K562 (cell line): ENCODE measurements around the gene RGS14. TPM values are rescaled to one million over a fixed set of nuclear protein-coding genes. Genes with fewer than 3 reads are reported as not detected.

Source experiments
- ARID4B ChIP-seq: sonication (generic); formaldehyde crosslinking; IDR thresholded peaks from 2 replicates; pipeline ENCODE4 v1.8.0; 2022; ENCODE audit warnings: mild to moderate bottlenecking, missing genetic modification reagents
- CREB3 ChIP-seq: fragments of 450-650 bp; conservative IDR thresholded peaks from 2 replicates; pipeline ENCODE4 v1.6.1; 2016; ENCODE audit warnings: missing genetic modification characterization, low read depth, mild to moderate bottlenecking, missing compliant biosample characterization, moderate library complexity
- DNMT1 ChIP-seq: fragments of 450-650 bp; IDR thresholded peaks from 2 replicates; pipeline ENCODE4 v1.6.1; 2016; ENCODE audit warnings: antibody characterized with exemption, mild to moderate bottlenecking
- FOXA3 ChIP-seq, 2 experiments: fragments of 450-650 bp in 1 of 2; sonication (generic) in 1 of 2; formaldehyde crosslinking; IDR thresholded peaks in 1 of 2; conservative IDR thresholded peaks in 1 of 2; 2 replicates each; pipeline versions ENCODE4 v1.4.0 to v1.8.0; 2020 to 2022; ENCODE audit warnings: mild to moderate bottlenecking in 2 of 2, missing genetic modification reagents in 1 of 2
- FOXP4 ChIP-seq: sonication (generic); formaldehyde crosslinking; IDR thresholded peaks from 2 replicates; pipeline ENCODE4 v1.8.0; 2022; ENCODE audit warnings: mild to moderate bottlenecking, missing genetic modification reagents, borderline replicate concordance
- HNRNPLL ChIP-seq: fragments of 200-400 bp; formaldehyde crosslinking; IDR thresholded peaks from 2 replicates; pipeline ENCODE4 v1.6.1; 2017; ENCODE audit warnings: low read length, low read depth, mild to moderate bottlenecking; ENCODE audit not compliant: poor library complexity, severe bottlenecking
- LEF1 ChIP-seq: fragments of 450-650 bp; IDR thresholded peaks from 2 replicates; pipeline ENCODE4 v1.6.1; 2016; ENCODE audit warnings: mild to moderate bottlenecking
- NFRKB ChIP-seq: fragments of 450-650 bp; IDR thresholded peaks from 2 replicates; pipeline ENCODE4 v1.6.1; 2016; ENCODE audit warnings: low read depth
- NFYB ChIP-seq: IDR thresholded peaks from 2 replicates; pipeline ENCODE4 v1.6.1; 2011; ENCODE audit warnings: mild to moderate bottlenecking, moderate library complexity; ENCODE audit not compliant: insufficient read length; ENCODE audit errors: extremely low read depth
- NR3C1 ChIP-seq: sonication (generic); formaldehyde crosslinking; IDR thresholded peaks from 2 replicates; pipeline ENCODE4 v1.8.1; 2022; ENCODE audit warnings: missing genetic modification reagents
- RERE ChIP-seq: sonication (generic); formaldehyde crosslinking; IDR thresholded peaks from 2 replicates; pipeline ENCODE4 v1.8.0; 2023; ENCODE audit warnings: missing genetic modification reagents, mild to moderate bottlenecking, borderline replicate concordance
- ZNF140 ChIP-seq: fragments of 250-450 bp; sonication (Bioruptor Pico); IDR thresholded peaks from 2 replicates; pipeline ENCODE4 v1.8.0; 2021; ENCODE audit warnings: moderate library complexity, mild to moderate bottlenecking, inconsistent platforms
- ZNF253 ChIP-seq: fragments of 250-450 bp; sonication (Bioruptor Pico); conservative IDR thresholded peaks from 2 replicates; pipeline ENCODE4 v1.6.1; 2021; ENCODE audit warnings: mild to moderate bottlenecking
- polyA plus RNA-seq, 8 experiments: library from polyadenylated mRNA; depleted of rRNA in 4 of 8; stranded (reverse) in 5 of 8; unstranded in 3 of 8; fragments of >200 nt; fragmentation: Nextera tagmentation in 2 of 8; fragmentation: Illumina TruSeq in 1 of 8; extraction: Ambion mirVana in 2 of 8; extraction: Trizol in 1 of 8; gene quantifications; 2 replicates each; pipeline versions ENCODE4 v1.2.1 to v1.2.3, GENCODE V29; 2011 to 2014; ENCODE audit warnings: inconsistent platforms in 1 of 8, missing spikeins in 1 of 8
- total RNA-seq, 7 experiments: library from RNA; depleted of rRNA in 6 of 7; stranded (reverse); fragments of >200 nt in 6 of 7; fragmentation: Illumina TruSeq in 2 of 7; extraction: Trizol in 2 of 7; gene quantifications; 2 replicates each; pipeline versions ENCODE4 v1.2.1 to v1.2.3, GENCODE V29; 2011 to 2021; ENCODE audit warnings: low replicate concordance in 1 of 7

The RGS14 gene
- total and polyA plus RNA-seq, 9 of the 15 experiments (the other 6 are each of a cell fraction or from before 2014, with no cell fraction given), result 0.28 to 75.9 (median 34.5) TPM

- no peak for TF ChIP-seq RERE (CRISPR knock-in tag)
- no peak for TF ChIP-seq NFYB
- no peak for TF ChIP-seq CREB3
- TF ChIP-seq NR3C1 (CRISPR knock-in tag), result no peak
- TF ChIP-seq ZNF140 (CRISPR knock-in tag), result no peak
- no peak for TF ChIP-seq ZNF253 (CRISPR knock-in tag)
- TF ChIP-seq NFRKB, result no peak
- no peak for TF ChIP-seq DNMT1
- peak in 1 of 2 experiments; percentile 3; a peak in 1 of 4 replicates for TF ChIP-seq FOXA3 (CRISPR knock-in tag; conservative IDR thresholded peaks at IDR 0.05 in 1 of 2, IDR thresholded peaks at IDR 0.05 in 1 of 2)
- TF ChIP-seq FOXP4 (CRISPR knock-in tag), result no peak
- 0 out of 2 replicates have a peak, but pooled peaks have one; percentile 34 for TF ChIP-seq ARID4B
- no peak for TF ChIP-seq LEF1
- no peak for TF ChIP-seq HNRNPLL
These were observed at the start of gene RGS14 (continued) for GRCh38 chr5:177357459-177358351.
